Measurements from ENCODE around the gene TMEM181. TPM values are rescaled to one million over a fixed set of nuclear protein-coding genes. Genes with fewer than 3 reads are reported as not detected.
"Not testable (repeated sequence)": the region's sequence is repeated elsewhere in the genome, so short reads cannot be mapped to it uniquely, and the experiment has no call there.

Gene TMEM181
- total and polyA plus RNA-seq, 2 donors (not counting 1 experiment from before 2014, with no cell fraction given), result 35.6 to 36.0 TPM

GRCh38 chr6:158655569-158656450, 95.9 kb downstream of the TMEM181 start:
- Histone ChIP-seq H3K9me3 (ENCODE audit: control insufficient read depth, insufficient read depth, low read depth, low read length) (no peaks in the 10 kb centered on the region), H3K79me2 (ENCODE audit: control insufficient read depth, insufficient read depth, low read length) (no peaks in the 10 kb centered on the region), H4K20me1 (ENCODE audit: control insufficient read depth, extremely low read depth, insufficient read depth, low read length) (no peaks in the 10 kb centered on the region), H3K4me1 (ENCODE audit: control insufficient read depth, extremely low read depth, insufficient read depth, low read length) (peaks cover 20% of the 10 kb centered on the region), H3K27me3 (ENCODE audit: control insufficient read depth, insufficient read depth, low read length) (no peaks in the 10 kb centered on the region), H2AFZ (ENCODE audit: low read length) (no peak overlapping the region), H3K4me2 (ENCODE audit: extremely low read depth, insufficient read depth, low read length) (peak overlapping the region; percentile 26), H3K4me3 (replicated peaks in 1 of 4; ENCODE audit: control extremely low read depth in 1 of 4, insufficient read depth in 1 of 4, low read depth in 3 of 4, low read length in 4 of 4) (no peak overlapping the region), H3K9ac (ENCODE audit: insufficient read depth, low read length) (no peak overlapping the region), H3K36me3 (ENCODE audit: control insufficient read depth, insufficient read depth, low read length) (no peaks in the 10 kb centered on the region), H3K27ac (ENCODE audit: insufficient read depth, low read length) (peak overlapping the region; percentile 92)
- DNase-seq (ENCODE audit: low read depth in 2 of 2), result no peak
- TF ChIP-seq EZH2 (IDR thresholded peaks at IDR 0.05; ENCODE audit: low read length, missing control alignments) (no peak), CTCF (conservative IDR thresholded peaks at IDR 0.05 in 1 of 2, IDR thresholded peaks at IDR 0.05 in 1 of 2; ENCODE audit: low read depth in 1 of 2, low read length in 2 of 2) (no peak)

- not testable (repeated sequence) for H3K79me2 ChIP-seq (ENCODE audit: control insufficient read depth, insufficient read depth, low read length); H3K9ac ChIP-seq (ENCODE audit: insufficient read depth, low read length); H3K27me3 ChIP-seq (ENCODE audit: control insufficient read depth, insufficient read depth, low read length); H3K9me3 ChIP-seq (ENCODE audit: control insufficient read depth, insufficient read depth, low read depth, low read length); H2AFZ ChIP-seq (ENCODE audit: low read length); H3K36me3 ChIP-seq (ENCODE audit: control insufficient read depth, insufficient read depth, low read length); H4K20me1 ChIP-seq (ENCODE audit: control insufficient read depth, extremely low read depth, insufficient read depth, low read length); H3K27ac ChIP-seq (ENCODE audit: insufficient read depth, low read length); H3K4me3 ChIP-seq (replicated peaks in 1 of 4; ENCODE audit: control extremely low read depth in 1 of 4, insufficient read depth in 1 of 4, low read depth in 3 of 4, low read length in 4 of 4); H3K4me2 ChIP-seq (ENCODE audit: extremely low read depth, insufficient read depth, low read length)
- peak; percentile 50 to 61 for DNase-seq (ENCODE audit: low read depth in 2 of 2)
- peaks cover 20% of the 10 kb centered on the region for H3K4me1 ChIP-seq (ENCODE audit: control insufficient read depth, extremely low read depth, insufficient read depth, low read length)
These were observed 97.1 kb downstream of the TMEM181 start for GRCh38 chr6:158656986-158657385.

- H3K79me2 ChIP-seq (ENCODE audit: control insufficient read depth, insufficient read depth, low read length), result no peaks in the 10 kb centered on the region
- H3K9me3 ChIP-seq (ENCODE audit: control insufficient read depth, insufficient read depth, low read depth, low read length), result no peaks in the 10 kb centered on the region
- TF ChIP-seq EZH2 (IDR thresholded peaks at IDR 0.05; ENCODE audit: low read length, missing control alignments) (no peak), CTCF (conservative IDR thresholded peaks at IDR 0.05 in 1 of 2, IDR thresholded peaks at IDR 0.05 in 1 of 2; ENCODE audit: low read depth in 1 of 2, low read length in 2 of 2) (peak; percentile 61 to 64)
- no peaks in the 10 kb centered on the region for H3K27me3 ChIP-seq (ENCODE audit: control insufficient read depth, insufficient read depth, low read length)
- no peak overlapping the region for H3K4me3 ChIP-seq (replicated peaks in 1 of 4; ENCODE audit: control extremely low read depth in 1 of 4, insufficient read depth in 1 of 4, low read depth in 3 of 4, low read length in 4 of 4)
- H3K36me3 ChIP-seq (ENCODE audit: control insufficient read depth, insufficient read depth, low read length), result no peaks in the 10 kb centered on the region
- H3K27ac ChIP-seq (ENCODE audit: insufficient read depth, low read length), result no peak overlapping the region
- no peaks in the 10 kb centered on the region for H4K20me1 ChIP-seq (ENCODE audit: control insufficient read depth, extremely low read depth, insufficient read depth, low read length)
- peaks cover 7% of the 10 kb centered on the region for H3K4me1 ChIP-seq (ENCODE audit: control insufficient read depth, extremely low read depth, insufficient read depth, low read length)
- peak in 1 of 2 donors; percentile 29 for DNase-seq (ENCODE audit: low read depth in 2 of 2)
- H3K9ac ChIP-seq (ENCODE audit: insufficient read depth, low read length), result no peak overlapping the region
- H3K4me2 ChIP-seq (ENCODE audit: extremely low read depth, insufficient read depth, low read length), result no peak overlapping the region
- no peak overlapping the region for H2AFZ ChIP-seq (ENCODE audit: low read length)
These were observed 100.5 kb downstream of the TMEM181 start for GRCh38 chr6:158660333-158660754.

All from fibroblast of lung (primary cell).